ENCODE measurements around the gene CYP4F11. TPM values are rescaled to one million over a fixed set of nuclear protein-coding genes. Genes with fewer than 3 reads are reported as not detected.
"Not testable (repeated sequence)": the region's sequence is repeated elsewhere in the genome, so short reads cannot be mapped to it uniquely, and the experiment has no call there.

CYP4F11 gene
- total RNA-seq, 2 donors from 2014 or later = not detected

- Mint-ChIP-seq H3K36me3 (peaks cover 1% of the 10 kb centered on the region in 2 donors), H3K9me3 (peaks cover 2% of the 10 kb centered on the region in 2 donors), H3K27ac (no peak overlapping the region)
- DNase-seq (ENCODE audit: low spot score in 2 of 2) (no peak), ATAC-seq (no peak)
These were observed 1.8 kb upstream of the CYP4F11 start for GRCh38 chr19:15936173-15936572.

- H3K9me3 Mint-ChIP-seq = peaks cover 7 to 8% of the 10 kb centered on the region in 2 donors
These were observed 906 bp upstream of the CYP4F11 start for GRCh38 chr19:15935167-15935702.

GRCh38 chr19:15933761-15934331, 483 bp downstream of the CYP4F11 start:
- H3K36me3 Mint-ChIP-seq; ATAC-seq; H3K9me3 Mint-ChIP-seq; H3K27ac Mint-ChIP-seq; DNase-seq (ENCODE audit: low spot score in 2 of 2): not testable (repeated sequence)

More at GRCh38 chr19:15935167-15935702, 906 bp upstream of the CYP4F11 start:
- DNase-seq (ENCODE audit: low spot score in 2 of 2) (no peak), ATAC-seq (no peak)
- no peak overlapping the region for H3K27ac Mint-ChIP-seq
- H3K36me3 Mint-ChIP-seq = peaks cover 7 to 8% of the 10 kb centered on the region in 2 donors

GRCh38 chr19:15928321-15928720, 6.0 kb downstream of the CYP4F11 start:
- peaks cover 7 to 8% of the 10 kb centered on the region in 2 donors for H3K36me3 Mint-ChIP-seq
- DNase-seq (ENCODE audit: low spot score in 2 of 2) (no peak), ATAC-seq (no peak)
- no peak overlapping the region for H3K27ac Mint-ChIP-seq
- peaks cover 7 to 8% of the 10 kb centered on the region in 2 donors for H3K9me3 Mint-ChIP-seq

- Mint-ChIP-seq H3K27ac (no peak overlapping the region), H3K9me3 (peaks cover 7 to 8% of the 10 kb centered on the region in 2 donors), H3K36me3 (peaks cover 7 to 8% of the 10 kb centered on the region in 2 donors)
- no peak for DNase-seq (ENCODE audit: low spot score in 2 of 2)
- ATAC-seq = no peak
These were observed 7.8 kb downstream of the CYP4F11 start for GRCh38 chr19:15926484-15926883.

DNA sequence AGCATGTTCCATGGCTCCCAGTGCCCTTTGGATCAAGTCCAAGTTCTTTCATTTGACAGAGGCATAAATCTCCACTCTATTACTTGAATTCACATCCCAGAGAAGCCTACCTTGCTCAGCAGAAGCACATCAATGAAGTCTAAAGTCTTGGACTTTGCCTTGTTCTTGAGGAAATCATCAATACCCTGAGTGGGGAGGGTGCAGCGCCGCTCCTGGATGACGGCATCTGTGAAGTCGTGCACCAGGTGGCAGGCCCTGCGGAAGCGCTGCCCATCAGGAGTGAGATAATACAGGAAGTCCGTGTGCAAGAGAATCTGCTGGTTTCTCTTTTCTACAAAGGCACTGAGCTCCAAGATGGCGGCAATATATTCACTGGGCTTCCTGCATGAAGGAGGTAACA, 10.6 kb downstream of the CYP4F11 start:
- no peak overlapping the region for H3K27ac Mint-ChIP-seq
- no peaks in the 10 kb centered on the region for H3K9me3 Mint-ChIP-seq
- DNase-seq (ENCODE audit: low spot score in 2 of 2) (no peak), ATAC-seq (no peak)
- H3K36me3 Mint-ChIP-seq = no peaks in the 10 kb centered on the region

- Mint-ChIP-seq H3K9me3 (no peaks in the 10 kb centered on the region), H3K36me3 (no peaks in the 10 kb centered on the region), H3K27ac (no peak overlapping the region)
- ATAC-seq = no peak
- no peak for DNase-seq (ENCODE audit: low spot score in 2 of 2)
These were observed 12.3 kb downstream of the CYP4F11 start for GRCh38 chr19:15922021-15922420.

DNA sequence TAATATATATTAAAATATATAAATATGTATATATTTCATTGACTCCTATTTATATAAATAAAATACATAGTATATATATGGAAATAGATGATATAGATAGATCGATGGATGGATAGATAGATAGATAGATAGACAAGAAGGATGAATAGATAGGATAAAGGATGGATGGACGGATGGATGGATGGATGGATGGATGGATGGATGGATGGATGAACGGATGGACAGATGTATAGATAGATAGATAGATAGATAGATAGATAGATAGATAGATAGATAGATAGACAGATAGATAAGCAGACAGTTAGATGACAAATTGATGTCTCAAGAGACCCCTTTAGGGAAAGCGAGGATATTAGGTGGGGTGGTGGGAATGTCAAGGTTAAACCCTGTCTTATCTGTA, 15.1 kb downstream of the CYP4F11 start:
- no peak overlapping the region for H3K27ac Mint-ChIP-seq
- H3K36me3 Mint-ChIP-seq = peaks cover 0 to 6% of the 10 kb centered on the region in 2 donors
- DNase-seq (ENCODE audit: low spot score in 2 of 2) (no peak), ATAC-seq (no peak)
- peaks cover 4 to 12% of the 10 kb centered on the region in 2 donors for H3K9me3 Mint-ChIP-seq

DNA sequence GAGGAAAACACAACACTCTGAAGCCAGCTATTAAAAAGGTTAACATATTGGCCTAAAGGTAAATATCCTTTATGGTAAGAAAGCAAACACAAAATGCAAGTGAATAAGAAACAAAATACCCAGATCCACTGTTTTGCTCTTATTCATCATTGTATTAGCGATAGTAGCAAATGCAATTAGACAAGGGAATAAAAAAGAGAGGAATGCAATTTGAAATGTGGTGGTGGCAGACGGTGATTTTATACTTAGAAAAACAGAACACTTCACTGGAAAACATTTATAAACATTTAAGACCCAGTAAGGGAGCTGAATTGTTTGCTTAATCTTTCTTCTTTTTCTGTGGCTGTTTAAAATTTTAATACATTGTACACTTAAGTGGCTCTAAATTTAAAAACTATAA, 19.2 kb downstream of the CYP4F11 start:
- Mint-ChIP-seq H3K27ac (no peak overlapping the region), H3K36me3 (peaks cover 0 to 6% of the 10 kb centered on the region in 2 donors), H3K9me3 (peaks cover 4 to 12% of the 10 kb centered on the region in 2 donors)
- no peak for DNase-seq (ENCODE audit: low spot score in 2 of 2)
- ATAC-seq = no peak

DNA sequence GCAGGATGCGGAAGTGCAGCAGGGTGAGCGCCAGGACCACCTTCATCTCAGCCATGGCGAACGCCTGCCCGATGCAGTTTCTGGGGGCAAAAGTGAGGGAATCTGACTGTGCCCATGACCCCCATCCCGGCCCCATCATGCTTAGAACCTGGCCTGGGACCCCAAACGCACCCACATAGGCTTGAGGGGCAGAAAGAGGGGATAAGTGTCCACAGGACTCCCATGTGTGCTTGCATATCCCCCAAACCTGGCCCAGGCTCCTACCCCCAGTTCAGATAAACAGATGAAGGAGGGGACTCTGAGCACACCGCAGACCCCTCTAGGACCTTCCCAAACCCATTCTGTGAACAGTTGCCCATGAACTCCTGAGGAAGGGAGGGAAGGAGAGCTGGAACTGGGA, 20.5 kb downstream of the CYP4F11 start:
- Mint-ChIP-seq H3K27ac (no peak overlapping the region), H3K36me3 (peaks cover 0 to 6% of the 10 kb centered on the region in 2 donors), H3K9me3 (peaks cover 4 to 12% of the 10 kb centered on the region in 2 donors)
- no peak for DNase-seq (ENCODE audit: low spot score in 2 of 2)
- ATAC-seq = no peak

DNA sequence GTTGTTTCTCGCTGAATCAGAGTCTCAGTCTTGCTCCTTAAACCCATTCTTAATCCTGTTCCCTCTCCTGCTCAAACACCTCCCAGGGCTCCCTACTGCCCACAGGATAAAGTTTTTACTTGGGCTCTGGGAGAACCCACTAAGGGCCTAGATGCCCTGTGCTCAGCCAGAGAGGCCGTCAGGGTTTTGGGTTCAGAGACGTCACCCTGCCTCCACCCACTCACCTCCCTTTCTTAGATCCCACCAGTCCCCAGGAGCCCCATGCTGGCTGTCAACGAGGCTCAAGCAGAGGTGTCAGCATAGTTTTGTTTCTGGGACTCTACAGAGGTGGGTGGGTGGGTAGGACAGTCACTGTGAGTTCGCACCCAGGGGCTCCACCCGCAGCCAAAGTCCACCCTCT, 20.9 kb downstream of the CYP4F11 start:
- ATAC-seq (no peak), DNase-seq (ENCODE audit: low spot score in 2 of 2) (no peak)
- Mint-ChIP-seq H3K9me3 (peaks cover 4 to 12% of the 10 kb centered on the region in 2 donors), H3K36me3 (peaks cover 0 to 6% of the 10 kb centered on the region in 2 donors), H3K27ac (no peak overlapping the region)

DNA sequence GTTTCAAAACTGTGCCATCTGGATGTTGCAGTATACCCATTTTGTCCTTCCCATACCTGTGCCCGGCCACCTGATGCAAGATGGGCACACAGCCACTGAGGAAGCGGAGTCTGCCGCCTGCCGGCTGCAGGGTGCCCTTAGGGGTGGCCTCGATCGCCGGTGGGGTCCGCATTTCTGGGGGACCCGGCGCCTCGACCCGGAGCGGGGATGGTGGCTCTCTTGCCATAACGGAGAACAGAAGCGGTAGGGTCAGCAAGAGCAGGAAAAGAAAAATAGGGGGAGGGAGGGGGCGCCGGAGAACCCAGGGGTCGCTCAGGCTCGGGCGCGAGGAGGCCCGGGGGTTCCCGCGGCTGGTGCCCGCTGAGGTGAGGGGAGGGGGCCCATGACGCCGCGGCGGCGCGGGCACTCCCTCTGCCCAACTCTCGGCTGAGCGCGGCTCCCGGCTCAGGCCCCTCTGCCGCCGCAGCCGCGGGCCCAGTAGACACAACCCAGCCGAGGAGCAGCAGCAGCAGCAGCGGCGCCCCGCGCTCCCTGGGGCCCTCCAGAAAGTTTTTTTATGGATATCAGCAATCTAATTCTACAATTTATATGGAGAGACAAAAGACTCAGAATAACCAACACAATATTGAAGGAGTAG, 22.6 kb downstream of the CYP4F11 start:
- H3K36me3 Mint-ChIP-seq = peaks cover 0 to 6% of the 10 kb centered on the region in 2 donors
- ATAC-seq = no peak
- peaks cover 4 to 12% of the 10 kb centered on the region in 2 donors for H3K9me3 Mint-ChIP-seq
- DNase-seq (ENCODE audit: low spot score in 2 of 2) = no peak
- H3K27ac Mint-ChIP-seq = no peak overlapping the region

- H3K9me3 Mint-ChIP-seq = no peaks in the 10 kb centered on the region
- DNase-seq (ENCODE audit: low spot score in 2 of 2) = no peak
- no peak for ATAC-seq
- no peak overlapping the region for H3K27ac Mint-ChIP-seq
- H3K36me3 Mint-ChIP-seq = no peaks in the 10 kb centered on the region
These were observed 29.3 kb downstream of the CYP4F11 start for GRCh38 chr19:15905026-15905425.

GRCh38 chr19:15902898-15903297, 31.4 kb downstream of the CYP4F11 start:
- DNase-seq (ENCODE audit: low spot score in 2 of 2); H3K9me3 Mint-ChIP-seq; ATAC-seq: not testable (repeated sequence)

DNA sequence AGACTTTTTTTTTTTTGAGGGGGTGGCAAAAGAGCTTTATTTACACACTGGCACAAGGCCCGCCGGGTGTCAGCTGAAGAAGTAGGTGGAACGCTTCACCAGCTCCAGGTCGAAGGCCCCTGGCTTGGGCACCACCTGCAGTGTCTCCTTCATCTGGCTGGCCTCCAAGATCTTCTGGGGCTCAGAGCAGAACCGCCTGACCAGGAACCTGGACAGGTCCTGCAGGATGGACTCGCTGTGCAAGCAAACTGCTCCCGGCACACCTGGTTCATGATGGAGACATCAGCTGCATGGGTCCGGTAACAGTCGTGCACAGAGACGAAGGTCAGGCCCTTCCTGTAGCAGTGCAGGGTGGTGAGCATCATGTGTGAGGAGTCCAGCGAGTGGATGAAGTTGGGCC, 32.1 kb downstream of the CYP4F11 start:
- no peak for DNase-seq (ENCODE audit: low spot score in 2 of 2)
- Mint-ChIP-seq H3K36me3 (no peaks in the 10 kb centered on the region), H3K9me3 (no peaks in the 10 kb centered on the region), H3K27ac (no peak overlapping the region)
- no peak for ATAC-seq

More at GRCh38 chr19:15902898-15903297, 31.4 kb downstream of the CYP4F11 start:
- not testable (repeated sequence) for H3K27ac Mint-ChIP-seq, H3K36me3 Mint-ChIP-seq

DNA sequence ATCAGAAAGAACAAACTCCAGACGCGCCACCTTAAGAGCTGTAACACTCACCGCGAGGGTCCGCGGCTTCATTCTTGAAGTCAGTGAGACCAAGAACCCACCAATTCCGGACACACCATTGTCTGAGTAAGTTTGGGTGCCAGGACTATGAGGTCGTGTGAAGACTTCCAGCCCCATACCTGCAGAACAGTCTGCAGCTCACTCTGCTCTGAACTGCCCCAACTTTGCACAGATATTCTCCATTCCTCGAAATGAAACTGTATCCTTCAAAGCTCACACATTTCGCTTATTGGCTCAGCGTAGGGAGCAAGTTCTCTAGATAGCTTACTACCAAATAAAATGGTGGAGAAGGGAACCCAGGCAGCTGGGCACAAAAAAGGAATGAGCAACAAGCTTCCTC, 33.8 kb downstream of the CYP4F11 start:
- no peak for ATAC-seq
- Mint-ChIP-seq H3K36me3 (no peaks in the 10 kb centered on the region), H3K9me3 (no peaks in the 10 kb centered on the region), H3K27ac (no peak overlapping the region)
- no peak for DNase-seq (ENCODE audit: low spot score in 2 of 2)

DNA sequence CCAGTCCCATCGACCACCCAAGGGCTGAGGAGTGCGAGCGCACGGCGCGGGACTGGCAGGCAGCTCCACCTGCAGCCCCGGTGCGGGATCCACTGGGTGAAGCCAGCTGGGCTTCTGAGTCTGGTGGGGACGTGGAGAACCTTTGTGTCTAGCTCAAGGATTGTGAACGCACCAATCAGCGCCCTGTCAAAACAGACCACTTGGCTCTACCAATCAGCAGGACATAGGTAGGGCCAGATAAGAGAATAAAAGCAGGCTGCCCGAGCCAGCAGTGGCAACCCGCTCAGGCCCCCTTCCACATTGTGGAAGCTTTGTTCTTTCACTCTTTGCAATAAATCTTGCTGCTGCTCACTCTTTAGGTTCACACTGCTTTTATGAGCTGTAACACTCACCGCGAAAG, 34.3 kb downstream of the CYP4F11 start:
- H3K36me3 Mint-ChIP-seq; H3K9me3 Mint-ChIP-seq; ATAC-seq; DNase-seq (ENCODE audit: low spot score in 2 of 2); H3K27ac Mint-ChIP-seq: not testable (repeated sequence)

- not testable (repeated sequence) for H3K9me3 Mint-ChIP-seq; H3K36me3 Mint-ChIP-seq; ATAC-seq; H3K27ac Mint-ChIP-seq; DNase-seq (ENCODE audit: low spot score in 2 of 2)
These were observed 34.8 kb downstream of the CYP4F11 start for GRCh38 chr19:15899561-15899960.
